HuH-7 (cell line): ENCODE data around the gene TFR2.

Experiments used
- DNase-seq: peaks from one replicate; pipeline ENCODE4 v3.0.0; 2011; ENCODE audit warnings: low spot score

TFR2 gene

DNA sequence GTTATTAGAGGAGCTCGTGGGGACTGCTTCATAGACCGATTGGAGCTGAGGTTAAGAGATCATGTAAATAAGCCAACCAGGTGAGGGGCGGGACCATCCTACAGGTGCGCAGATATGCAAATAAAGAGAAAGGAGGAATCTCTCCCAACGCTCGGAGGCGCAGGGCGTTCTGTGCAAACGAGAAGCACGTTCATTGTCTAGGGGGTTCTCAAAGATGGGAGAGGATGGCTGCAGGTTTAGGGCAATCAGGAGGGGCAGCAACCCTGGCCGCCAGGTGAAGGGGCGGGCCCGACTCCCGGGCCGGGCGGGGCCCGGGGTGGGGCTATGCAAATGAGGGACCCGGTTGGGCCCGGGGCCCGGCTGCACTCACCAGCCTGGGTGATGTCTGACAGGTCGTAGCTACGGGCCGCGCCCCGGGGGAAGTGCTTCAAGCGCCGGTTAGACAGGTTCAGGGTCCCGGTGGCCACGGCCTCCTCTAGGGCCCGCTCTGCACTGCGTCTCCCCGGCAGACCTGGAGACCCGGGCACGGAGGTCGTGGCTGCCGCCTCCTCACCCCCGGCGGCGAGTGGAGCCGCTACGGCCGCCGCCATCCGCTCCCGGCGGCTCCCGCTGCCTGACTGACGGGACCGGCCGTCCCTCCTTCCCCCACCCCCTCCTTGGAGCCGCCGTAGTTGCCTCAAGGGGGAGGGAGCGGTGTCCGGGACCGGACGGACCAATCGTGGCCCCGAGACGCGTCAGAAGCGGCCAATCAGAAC lies 55.7 kb downstream of the TFR2 start, which contains the start of gene LRCH4:
LRCH4 (minus strand) TSS at position 619 of the 755 bp plus-strand sequence; CDS start at position 590, 29 bp downstream.
- peak; percentile 100 for DNase-seq

DNA sequence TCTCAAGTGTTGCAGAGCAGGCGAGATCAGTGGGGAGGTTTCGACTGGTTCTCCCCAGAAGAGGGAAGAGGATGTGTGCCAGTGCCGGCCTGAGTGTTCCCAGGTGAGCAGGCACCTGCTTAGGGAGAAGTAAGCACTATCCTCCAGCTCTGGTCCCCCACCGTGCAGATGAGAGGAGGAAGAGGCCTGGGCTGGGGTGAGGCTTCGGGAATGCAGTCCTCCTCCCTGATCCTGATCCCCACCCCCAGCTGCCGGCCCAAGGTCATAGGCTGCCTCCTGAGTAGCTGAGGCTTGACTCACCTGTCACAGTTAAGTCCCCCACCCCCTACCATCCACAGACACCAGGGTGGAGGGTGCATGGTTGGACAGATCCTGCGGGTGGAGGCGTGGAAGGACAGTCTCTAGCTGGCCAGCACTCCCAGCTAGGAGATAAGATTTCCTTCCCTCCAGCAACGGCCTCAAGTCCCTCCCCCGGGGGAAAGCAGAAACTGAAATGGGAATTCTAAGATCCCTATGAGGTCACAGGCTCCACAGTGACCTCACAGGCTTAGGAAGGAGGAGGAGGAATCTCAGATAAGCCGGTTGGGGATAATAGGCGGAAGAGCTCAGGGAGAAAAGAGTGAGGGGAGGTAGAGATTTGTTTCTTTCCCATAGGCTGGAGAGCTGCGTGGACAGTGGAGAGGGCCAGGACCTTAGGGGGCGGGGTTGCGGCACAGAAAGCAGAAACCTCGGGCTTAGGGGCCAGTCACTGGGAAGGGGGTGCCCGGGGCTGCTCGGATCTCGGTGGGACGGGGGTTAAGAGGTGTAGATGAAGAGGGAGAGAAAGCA lies 56.5 kb downstream of the TFR2 start:
- no peak for DNase-seq

DNA sequence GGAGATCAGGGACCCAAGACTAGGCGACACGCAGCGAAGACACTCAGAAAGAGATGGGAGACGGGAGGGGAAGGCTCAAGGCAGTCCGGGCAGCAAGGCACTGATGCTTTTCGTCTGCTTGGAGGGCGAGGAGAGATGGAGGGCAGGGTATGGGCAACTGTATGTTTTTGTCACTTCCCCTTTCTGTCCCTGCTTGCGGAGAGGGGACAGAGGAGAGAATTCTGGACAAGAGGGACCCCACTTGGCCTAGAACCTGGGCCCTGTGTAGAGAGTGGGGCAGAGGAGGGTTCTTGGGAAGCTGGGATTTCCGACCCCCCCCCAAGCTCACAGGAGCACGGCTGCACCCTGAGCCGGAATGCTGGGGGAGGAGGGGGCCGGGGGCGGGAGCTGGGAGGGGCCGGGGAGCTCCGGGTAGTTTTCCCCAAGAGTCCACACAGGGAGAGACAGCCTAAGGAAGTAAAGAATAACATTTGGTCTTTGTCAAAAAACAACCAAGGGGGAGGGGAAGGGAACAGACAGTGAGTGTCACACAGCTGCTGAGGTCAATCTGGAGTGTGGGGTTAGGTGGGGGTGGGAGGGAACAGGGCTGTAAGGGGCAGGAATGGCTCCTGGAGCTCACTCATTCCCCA lies 57.2 kb downstream of the TFR2 start:
- DNase-seq: no peak

DNA sequence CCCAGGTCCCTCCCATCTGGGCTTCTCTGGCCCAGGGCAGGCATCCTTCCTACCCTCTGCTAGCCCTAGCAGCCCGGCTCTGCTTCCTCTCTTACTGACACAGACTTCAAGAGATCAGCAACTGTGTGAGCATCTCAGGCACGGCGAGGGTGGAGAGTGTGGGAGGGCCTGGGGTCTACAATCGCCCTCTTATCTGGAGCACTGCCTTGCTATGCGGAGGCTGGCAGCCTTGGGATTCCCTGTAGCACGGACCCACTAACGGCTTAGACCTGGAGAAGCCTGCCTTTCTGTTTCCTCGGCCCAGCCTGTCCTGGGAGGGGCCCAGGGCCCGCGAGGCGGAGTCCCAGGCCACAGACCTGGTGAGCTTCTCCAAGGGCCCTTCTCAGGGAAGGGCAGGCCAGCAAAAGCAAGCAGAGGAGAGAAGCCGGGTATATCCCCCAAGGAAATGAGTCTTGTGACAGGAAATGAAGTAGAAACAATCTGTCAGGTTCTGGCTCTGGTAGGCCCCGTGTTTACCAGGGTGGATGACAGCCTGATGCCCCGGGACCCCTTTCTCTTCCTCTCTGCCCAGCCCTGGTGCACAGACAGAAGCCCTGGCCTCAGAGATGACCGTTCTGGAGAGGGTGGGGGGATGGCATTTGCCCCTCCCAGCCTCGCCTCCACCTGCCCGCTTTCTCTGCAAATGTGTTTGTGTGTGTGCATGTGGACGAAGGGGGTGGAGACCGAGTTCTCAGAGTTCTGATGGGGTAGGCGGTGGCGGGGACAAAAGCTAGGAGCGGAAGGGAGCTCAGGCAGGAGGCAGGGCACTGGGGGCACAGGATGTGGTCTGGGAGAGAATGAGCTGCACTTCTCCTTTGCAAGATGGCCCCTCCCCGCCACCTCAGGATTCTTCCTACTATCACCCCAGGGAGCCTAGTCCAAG lies 58.0 kb downstream of the TFR2 start:
- no peak for DNase-seq

DNA sequence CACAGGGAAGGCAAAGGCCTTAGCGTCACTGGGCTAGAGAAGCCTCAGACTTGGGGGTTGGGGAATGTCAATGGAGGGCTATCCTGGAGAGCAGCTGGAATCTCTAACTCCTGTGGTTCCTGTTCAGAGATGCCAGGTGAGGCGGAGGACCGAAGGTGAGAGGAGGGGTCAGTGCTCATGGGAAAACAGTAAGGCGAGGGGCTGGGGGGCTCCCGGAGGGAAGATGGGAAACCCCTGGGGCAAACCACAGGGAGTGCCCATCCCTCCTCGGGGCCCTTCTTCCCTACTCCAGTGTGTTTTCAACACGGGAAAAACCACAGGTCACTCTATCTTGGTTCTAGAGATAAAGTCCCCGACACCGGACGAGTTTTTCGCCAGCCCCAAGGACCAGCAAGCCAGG lies 58.7 kb downstream of the TFR2 start:
- DNase-seq: no peak

DNA sequence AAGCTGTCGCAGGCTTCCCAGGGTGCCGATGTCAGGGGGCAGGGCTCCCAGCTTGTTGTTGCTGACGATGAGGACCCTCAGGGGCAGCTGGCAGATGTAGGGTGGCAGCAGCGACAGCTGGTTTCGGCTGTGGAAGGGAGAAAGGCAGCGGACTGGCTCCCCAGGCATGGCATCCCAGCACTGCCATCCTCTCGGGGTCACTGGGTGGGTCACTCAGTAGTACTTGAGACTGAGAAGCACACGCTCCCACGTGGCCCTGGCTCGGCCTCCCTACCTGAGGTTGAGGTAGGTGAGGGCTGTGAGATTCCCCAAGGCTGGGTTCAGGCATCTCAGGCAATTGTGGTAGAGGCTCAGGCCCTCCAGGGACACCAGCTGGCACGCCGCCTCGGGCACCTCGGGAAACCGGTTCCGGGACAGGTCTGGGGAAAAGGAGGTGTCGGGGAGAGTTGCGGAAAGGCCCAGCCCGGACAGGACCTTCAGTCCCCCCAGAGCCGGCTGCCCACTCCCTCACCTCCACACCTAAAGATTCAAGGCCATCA lies 59.2 kb downstream of the TFR2 start:
- no peak for DNase-seq

DNA sequence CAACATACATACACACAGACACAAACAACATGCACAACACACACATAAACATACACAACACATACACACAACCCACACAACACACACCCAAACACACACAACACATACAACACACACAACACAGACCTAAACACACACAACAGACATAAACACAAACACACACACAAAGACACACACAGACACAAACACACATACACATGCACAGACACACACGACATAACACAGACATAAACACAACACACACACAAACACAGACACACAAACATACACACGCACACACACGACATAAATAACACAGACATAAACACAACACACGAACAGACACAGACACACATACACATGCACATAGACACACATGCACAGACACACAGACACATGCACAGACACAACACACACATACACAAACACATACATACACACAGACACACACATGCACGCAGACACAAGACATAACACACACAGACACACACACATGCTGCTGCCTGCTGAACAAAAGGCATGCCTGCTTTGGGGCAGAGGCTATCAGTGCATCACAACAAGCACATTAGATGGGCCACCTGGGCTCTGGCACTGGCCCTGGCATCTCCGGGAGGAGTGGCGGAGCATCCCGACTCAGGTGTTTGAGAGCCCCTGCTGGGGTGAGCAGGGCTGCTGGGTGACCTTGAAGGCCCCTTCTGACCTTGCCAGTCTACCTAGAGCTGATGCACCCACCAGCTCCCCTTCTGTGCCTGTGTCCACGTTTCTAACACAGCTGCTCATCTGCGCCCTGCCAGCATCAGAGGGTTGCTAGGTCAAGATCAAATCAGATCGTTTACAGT lies 60.7 kb downstream of the TFR2 start:
- DNase-seq: no peak

DNA sequence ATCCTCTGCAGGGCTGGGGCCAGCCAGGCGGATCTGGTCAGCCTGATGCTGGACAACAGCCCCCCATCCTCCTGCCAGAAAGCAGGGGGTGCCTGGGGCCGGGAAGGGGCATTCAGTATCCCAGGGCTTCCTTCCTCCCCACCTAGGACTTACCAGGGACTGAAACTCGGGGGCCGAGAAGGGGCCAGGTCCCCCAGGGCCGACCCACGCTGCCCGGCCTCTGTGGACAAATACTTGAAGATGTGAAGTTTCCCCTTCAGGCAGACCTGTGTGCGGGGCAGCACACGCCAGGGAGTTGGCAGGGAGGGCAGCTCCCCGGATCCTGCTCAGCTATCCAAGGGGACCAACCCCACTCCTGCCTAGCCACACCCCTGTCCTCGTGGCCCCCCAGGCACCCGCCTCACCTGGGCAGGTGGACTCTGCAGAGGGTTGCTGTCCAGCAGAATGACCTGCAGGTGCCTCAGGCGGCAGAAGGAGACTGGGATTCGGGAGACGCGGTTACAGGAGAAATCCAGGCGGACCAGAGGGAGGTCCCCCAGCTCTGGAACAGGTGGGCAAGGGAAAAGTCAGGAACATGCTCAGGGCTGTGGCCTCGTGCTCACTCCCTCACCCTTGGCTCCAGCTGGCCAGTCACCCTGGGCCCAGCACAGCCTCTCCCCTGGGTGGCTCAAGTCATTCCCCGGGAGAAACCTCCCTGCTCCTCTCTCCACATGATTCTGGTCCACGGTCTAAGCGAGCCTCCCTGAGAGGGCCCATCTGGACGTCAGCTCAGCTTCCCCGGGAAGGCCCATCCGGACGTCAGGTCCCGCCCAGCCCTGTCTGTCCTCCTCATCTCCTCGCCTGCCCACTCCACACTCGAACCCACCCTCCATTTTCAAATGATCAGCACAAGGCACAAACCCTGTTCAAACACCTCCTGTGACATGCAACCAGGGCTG lies 62.8 kb downstream of the TFR2 start:
- no peak for DNase-seq

DNA sequence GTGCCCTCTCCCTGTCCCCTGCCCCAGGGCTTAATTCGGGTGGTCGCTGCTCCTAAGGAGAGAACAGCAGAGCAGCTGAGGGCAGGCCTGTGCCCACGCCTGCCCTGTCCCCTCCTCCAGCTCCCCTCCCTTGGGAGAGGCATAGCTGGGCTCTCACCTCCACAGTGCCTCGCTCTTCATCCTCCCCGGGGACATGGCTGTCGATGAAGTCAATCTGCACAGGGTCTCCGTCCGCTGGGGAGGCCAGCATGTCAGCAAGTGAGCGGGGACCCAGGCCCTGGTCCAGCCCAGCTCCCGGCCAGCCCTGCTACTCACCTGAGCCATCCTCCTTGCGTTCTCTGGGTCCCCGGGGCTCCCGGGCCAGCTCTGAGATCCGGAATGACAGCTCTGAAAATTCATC lies 63.8 kb downstream of the TFR2 start:
- DNase-seq: no peak

DNA sequence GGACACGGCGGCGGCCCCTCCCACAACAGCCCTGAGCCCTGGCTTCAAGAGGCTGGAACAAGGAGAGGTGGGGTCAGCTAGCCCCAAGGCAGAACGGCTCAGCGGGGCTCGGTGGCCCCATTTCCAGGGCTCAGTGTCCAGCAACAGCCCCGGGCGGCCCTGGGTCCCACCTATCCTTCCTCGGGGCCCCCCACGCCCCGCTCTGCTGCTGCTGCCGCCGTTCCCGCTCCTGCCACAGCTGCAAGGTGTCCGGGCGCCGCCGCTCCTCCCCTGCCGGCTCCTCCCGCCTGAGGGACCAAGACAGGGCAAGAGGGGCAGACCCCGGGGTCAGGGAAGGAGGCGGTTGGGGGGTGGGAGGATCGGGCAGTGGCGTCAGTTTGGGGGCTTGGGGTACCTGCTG lies 64.2 kb downstream of the TFR2 start:
- DNase-seq: no peak

DNA sequence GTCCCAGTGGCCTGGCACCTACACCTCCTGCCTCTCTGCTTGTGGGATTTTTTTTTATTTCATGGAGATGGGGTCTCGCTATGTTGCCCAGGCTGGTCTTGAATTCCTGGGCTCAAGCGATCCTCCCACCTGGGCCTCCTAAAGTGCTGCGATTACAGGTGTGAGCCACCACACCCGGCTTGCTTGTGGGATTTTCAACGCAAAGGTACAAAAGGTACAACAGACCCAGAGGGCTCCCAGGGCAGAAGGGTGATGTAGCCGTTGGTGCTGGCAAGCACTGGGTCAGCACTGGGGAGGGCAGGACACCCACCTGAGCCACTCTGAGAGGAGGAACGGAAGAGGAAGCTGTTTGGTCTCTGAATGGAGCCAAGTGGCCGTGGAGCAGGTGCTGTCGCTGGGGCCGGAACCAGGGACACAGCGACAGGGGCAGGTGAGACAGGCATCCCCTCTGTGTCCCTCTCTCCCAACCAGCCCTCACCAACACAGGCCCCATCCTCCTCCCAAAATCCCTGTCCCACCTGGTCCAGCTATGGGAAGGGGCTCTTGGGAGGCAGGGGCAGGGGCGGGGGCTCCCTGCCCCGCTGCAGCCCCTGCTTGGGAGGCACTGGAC lies 64.9 kb downstream of the TFR2 start:
- no peak for DNase-seq

DNA sequence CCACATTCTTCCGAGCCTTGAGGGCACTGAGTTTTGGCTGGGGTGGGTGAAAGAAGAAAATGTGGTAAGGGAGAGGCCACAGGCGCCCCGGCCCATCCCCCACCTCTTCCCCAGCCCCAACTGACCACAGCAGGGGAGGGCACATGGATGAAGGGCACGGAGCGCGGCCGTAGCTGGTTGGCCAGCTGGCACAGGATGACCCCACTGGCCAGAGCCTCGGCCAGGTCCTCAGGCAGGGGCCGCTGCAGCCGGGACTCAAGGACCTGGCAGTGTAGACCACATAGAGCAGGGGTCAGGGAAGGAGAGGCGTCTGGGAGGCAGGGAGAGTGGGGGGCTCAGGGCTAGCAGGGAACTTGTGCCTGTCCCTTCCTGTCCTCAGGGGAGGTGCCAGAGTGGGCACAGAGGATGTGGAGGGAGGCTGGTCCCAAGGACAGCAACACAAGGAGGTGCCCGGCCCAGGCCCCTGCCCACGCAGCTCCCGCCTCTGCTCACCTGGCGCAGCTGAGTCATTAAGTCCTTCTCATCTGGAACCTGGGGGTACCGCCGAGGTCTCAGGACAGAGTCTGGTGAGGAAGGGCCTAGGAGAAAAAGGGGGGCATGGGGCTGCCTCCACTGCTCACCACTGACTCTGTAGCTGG lies 65.5 kb downstream of the TFR2 start:
- no peak for DNase-seq

DNA sequence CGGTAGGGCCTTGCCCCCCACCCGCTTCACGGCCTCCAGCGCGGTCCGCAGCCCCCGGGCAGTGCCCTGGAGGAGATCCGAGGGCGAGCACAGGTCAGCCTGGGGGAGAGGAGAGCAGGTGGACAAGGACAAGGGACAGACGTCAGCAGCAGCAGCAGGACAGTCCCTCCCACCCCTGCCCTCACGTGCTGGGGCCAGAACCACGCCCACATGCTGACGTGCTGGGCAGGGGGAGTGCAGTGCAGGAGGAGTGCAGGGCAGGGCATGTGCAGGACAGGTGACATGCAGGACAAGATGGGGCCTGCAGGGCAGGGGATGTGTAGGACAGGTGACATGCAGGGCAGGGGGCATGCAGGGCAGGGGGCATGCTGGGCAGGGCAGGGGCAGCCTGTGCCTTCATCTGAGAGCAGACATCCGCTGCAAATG lies 66.1 kb downstream of the TFR2 start:
- no peak for DNase-seq

DNA sequence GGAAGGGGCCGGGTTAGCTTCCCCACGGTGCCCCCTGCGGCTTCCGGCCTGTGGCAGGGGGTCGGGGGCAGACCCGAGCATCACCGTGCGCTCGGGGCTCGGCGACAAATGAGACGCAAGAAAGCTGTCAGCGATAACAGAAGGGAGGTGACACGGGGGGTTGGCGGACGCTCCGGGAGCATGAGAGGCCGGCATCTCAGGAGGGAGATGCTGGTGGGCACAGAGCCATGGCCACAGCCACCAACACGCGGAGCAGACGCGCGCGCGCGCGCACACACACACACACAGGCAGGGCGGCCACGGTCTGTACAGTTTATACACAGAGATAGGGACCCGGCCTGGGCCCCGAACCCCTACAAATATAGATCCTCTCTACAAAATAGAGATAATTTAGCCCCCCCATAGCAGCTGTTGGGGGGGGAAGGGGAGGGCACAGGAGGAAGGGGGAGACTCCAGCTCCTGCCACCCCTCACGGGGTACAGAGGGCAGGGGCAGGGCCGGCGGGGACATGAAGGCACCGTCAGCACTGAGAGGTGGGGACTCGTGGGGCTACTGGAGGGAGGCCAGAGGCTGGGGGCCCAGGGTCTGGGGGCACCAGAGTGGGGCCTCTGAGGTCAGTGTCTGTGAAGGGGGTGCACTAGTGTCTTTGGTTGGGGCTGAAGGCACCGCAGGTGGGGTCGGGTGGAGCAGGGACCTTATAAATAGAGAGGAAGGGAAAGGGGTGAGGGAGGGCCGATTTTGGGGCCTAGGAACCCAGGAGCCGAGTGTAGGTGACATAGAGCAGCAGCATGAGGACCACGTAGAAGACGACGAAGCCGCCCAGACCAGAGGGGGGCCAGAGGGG lies 66.8 kb downstream of the TFR2 start:
- DNase-seq: no peak

DNA sequence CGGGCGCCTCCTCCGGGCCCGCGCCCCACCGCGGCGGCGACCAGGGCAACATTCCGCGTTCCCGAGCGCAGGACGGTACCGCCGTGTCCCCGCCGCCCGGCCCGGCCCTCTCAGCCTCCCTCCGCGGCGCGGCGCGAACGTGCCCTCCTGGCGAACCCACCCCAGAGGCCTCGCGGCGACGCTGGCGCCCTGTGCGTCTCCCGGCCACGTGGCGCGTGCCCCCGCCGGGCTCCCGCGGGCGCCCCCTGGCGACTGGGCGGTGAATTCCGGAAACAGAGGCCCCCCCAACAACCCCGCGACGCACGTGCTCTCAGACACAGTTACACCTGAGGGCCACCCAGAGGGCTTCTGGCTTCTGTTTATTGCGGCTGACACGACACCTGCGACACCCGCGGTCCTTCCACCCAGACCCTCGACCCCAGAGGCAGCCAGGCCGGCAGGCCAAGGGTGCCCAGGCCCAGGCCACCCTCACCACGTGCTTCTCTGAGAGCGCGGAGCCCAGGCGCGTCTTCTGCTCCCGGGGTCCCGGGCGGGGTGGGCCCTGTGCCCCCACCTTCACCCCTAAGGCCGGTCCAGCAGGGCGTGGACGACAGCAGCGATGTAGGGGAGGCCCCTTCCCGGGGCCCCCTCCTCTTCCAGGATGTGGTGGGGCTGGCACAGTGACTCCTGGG lies 67.5 kb downstream of the TFR2 start, which contains the start of gene SAP25:
SAP25 (minus strand) TSS at position 210 of the 671 bp plus-strand sequence; CDS start at position 52, 158 bp downstream.
- DNase-seq: no peak

DNA sequence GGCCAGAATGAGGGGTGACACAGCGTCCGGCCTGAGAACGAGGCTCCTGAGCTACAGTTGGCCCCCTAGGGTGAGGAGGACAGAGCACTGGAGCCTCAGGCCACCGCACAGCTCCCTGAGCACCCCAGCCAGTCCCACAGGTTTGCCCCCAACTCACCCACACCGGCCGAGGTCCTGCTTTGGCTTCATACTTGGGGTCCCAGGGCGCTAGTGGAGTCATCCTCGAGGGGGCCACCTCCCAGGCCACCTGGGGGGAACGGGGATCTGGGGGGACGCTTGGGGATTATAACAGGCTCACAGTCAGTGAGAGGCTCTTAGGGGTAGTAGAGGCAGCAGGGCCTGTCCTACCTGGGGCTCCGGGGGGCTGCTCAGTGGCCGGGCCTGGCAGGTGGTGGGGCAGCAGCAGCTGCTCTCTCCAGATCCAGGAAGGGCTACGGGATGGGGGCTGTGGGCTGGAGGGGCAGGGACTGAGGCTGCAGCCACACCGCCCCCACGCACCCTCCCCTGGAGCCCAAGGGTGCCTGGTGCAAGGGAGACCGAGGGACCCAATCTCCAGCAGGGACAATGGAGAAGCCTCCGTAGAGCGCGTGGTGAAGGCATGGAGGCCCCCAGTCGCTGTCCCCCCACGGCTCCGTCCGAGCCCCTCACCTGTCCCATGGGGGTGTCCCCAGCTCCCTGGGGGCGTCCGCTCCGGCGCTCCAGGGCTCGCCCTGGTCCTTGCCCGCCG lies 68.2 kb downstream of the TFR2 start:
- no peak for DNase-seq
